Endothelial cell of umbilical vein (primary cell): ENCODE data around the gene SZT2. TPM values are rescaled to one million over a fixed set of nuclear protein-coding genes. Genes with fewer than 3 reads are reported as not detected.

ENCODE experiments used
- BruUV-seq: library from RNA; stranded (reverse); fragments of 400-500 nt; replicated peaks from 2 replicates; lab custom pipeline; 2021; lab: Mats Ljungman, UMichigan
- CTCF ChIA-PET: fragments of 300-600, 350-600 bp; sonication (Branson Sonifier 250); formaldehyde crosslinking; loops from one replicate; lab custom pipeline; 2021; ENCODE audit warnings: antibody characterized with exemption, inconsistent platforms; lab: Charles Lee
- POLR2A ChIA-PET: fragments of 300-600, 350-600 bp; sonication (Branson Sonifier 250); formaldehyde crosslinking; loops from one replicate; lab custom pipeline; 2021; ENCODE audit warnings: antibody characterized with exemption, inconsistent platforms; lab: Charles Lee
- DNase-seq: peaks from one replicate; pipeline ENCODE4 v3.0.0-alpha.2; 2011; ENCODE audit warnings: low read depth, low spot score
- FAIRE-seq: peaks from 2 replicates; lab custom pipeline; 2011; peaks lifted over from hg19 to GRCh38; lab: Jason Lieb, UNC
- H2AFZ ChIP-seq: 2 replicates; pipeline ENCODE4 v1.6.0; 2012; ENCODE audit warnings: low read depth, low read length, control low read depth, inconsistent platforms
- H3K27ac ChIP-seq: 2 replicates; pipeline ENCODE4 v1.5.1; 2011; ENCODE audit warnings: low read depth, mild to moderate bottlenecking, control low read depth, low read length, moderate library complexity; ENCODE audit not compliant: insufficient read depth
- H3K27me3 ChIP-seq, 2 experiments: 2 replicates each; pipeline versions ENCODE4 v1.6.0 to v1.6.1; 2011; ENCODE audit warnings: low read length in 2 of 2, mixed read lengths in 1 of 2; ENCODE audit not compliant: control insufficient read depth in 2 of 2, insufficient read depth in 2 of 2
- H3K36me3 ChIP-seq, 2 experiments: 2 replicates in 1 of 2; 3 replicates in 1 of 2; pipeline ENCODE4 v1.5.1; 2011; ENCODE audit warnings: low read length in 2 of 2, mild to moderate bottlenecking in 1 of 2, moderate library complexity in 1 of 2; ENCODE audit not compliant: control insufficient read depth in 2 of 2, insufficient read depth in 2 of 2; ENCODE audit errors: extremely low read depth in 1 of 2
- H3K4me1 ChIP-seq: 3 replicates; pipeline ENCODE4 v1.5.1; 2011; ENCODE audit warnings: mild to moderate bottlenecking, low read length; ENCODE audit not compliant: control insufficient read depth, insufficient read depth; ENCODE audit errors: extremely low read depth
- H3K4me2 ChIP-seq: 2 replicates; pipeline ENCODE4 v1.6.1; 2011; ENCODE audit warnings: low read length, control low read depth, mixed read lengths; ENCODE audit not compliant: insufficient read depth
- H3K4me3 ChIP-seq, 3 experiments: fragments of 200-600 bp in 1 of 3; sonication (generic), shearing (Covaris generic) in 1 of 3; replicated peaks in 1 of 3; 2 replicates each; pipeline ENCODE4 v1.5.1; 2011 to 2016; ENCODE audit warnings: control low read depth in 3 of 3, low read length in 3 of 3, mild to moderate bottlenecking in 2 of 3, inconsistent platforms in 1 of 3, low read depth in 1 of 3, moderate library complexity in 1 of 3; ENCODE audit not compliant: insufficient read depth in 1 of 3
- H3K79me2 ChIP-seq: 2 replicates; pipeline ENCODE4 v1.6.0; 2012; ENCODE audit warnings: low read length, inconsistent platforms; ENCODE audit not compliant: control insufficient read depth, insufficient read depth
- H3K9ac ChIP-seq: replicated peaks from 2 replicates; pipeline ENCODE3; 2011; ENCODE audit warnings: low read length, control low read depth; ENCODE audit not compliant: insufficient read depth; ENCODE audit errors: extremely low read depth
- H3K9me1 ChIP-seq: replicated peaks from 3 replicates; pipeline ENCODE4 v1.6.0; 2011; ENCODE audit warnings: mild to moderate bottlenecking, low read length; ENCODE audit not compliant: control insufficient read depth, insufficient read depth; ENCODE audit errors: extremely low read depth
- H3K9me3 ChIP-seq: replicated peaks from 2 replicates; pipeline ENCODE4 v1.5.1; 2012; ENCODE audit warnings: low read length, inconsistent platforms; ENCODE audit not compliant: control insufficient read depth, insufficient read depth
- H4K20me1 ChIP-seq: replicated peaks from 2 replicates; pipeline ENCODE3; 2011; ENCODE audit warnings: mild to moderate bottlenecking, low read length; ENCODE audit not compliant: control insufficient read depth, insufficient read depth; ENCODE audit errors: extremely low read depth
- EZH2 ChIP-seq: IDR thresholded peaks from 2 replicates; pipeline ENCODE4 v1.6.1; 2012; ENCODE audit warnings: borderline replicate concordance, low read depth, mild to moderate bottlenecking, moderate library complexity, low read length, inconsistent platforms; ENCODE audit not compliant: severe bottlenecking
- FOS ChIP-seq: IDR thresholded peaks from 2 replicates; pipeline ENCODE4 v1.6.1; 2011; ENCODE audit warnings: mild to moderate bottlenecking, low read length, moderate library complexity, borderline replicate concordance; ENCODE audit not compliant: insufficient read depth
- GATA2 ChIP-seq: IDR thresholded peaks from 2 replicates; pipeline ENCODE4 v1.7.0; 2011; ENCODE audit warnings: low read depth, mild to moderate bottlenecking, moderate library complexity, mixed read lengths, low read length; ENCODE audit not compliant: insufficient read length, insufficient read depth
- JUN ChIP-seq: IDR thresholded peaks from 2 replicates; pipeline ENCODE4 v1.6.1; 2011; ENCODE audit warnings: borderline replicate concordance, low read depth; ENCODE audit not compliant: insufficient read length, insufficient read depth
- MYC ChIP-seq: IDR thresholded peaks from one replicate; pipeline ENCODE4 v1.6.1; 2011; ENCODE audit warnings: mild to moderate bottlenecking, low read depth, low read length
- POLR2A ChIP-seq: IDR thresholded peaks from 2 replicates; pipeline ENCODE4 v1.6.1; 2012; ENCODE audit warnings: low read depth, mild to moderate bottlenecking, control low read depth, low read length
- POLR2AphosphoS5 ChIP-seq: IDR thresholded peaks from 2 replicates; pipeline ENCODE4 v1.6.1; 2012; ENCODE audit warnings: low read depth, mild to moderate bottlenecking, control low read depth, low read length, moderate library complexity; ENCODE audit not compliant: insufficient read depth
- dilution Hi-C: fragments of 300-500 bp; cut with MboI; formaldehyde crosslinking; loops from one replicate; pipeline ENCODE4 v1.15.0; 2019; ENCODE audit warnings: low sequenced_read_pairs; ENCODE audit not compliant: extremely low pct_ligation_motif_present
- intact Hi-C: fragments of 100-400 bp; cut with micrococcal nuclease; formaldehyde crosslinking; loops from one replicate; pipeline ENCODE4 v1.10.0; 2022
- polyA plus RNA-seq, 4 experiments: library from polyadenylated mRNA; depleted of rRNA in 3 of 4; stranded (reverse) in 3 of 4; unstranded in 1 of 4; fragments of >200 nt; gene quantifications; 2 replicates each; pipeline versions ENCODE4 v1.2.1 to v1.2.3, GENCODE V29; 2011 to 2012; ENCODE audit warnings: missing spikeins in 1 of 4
- total RNA-seq: library from RNA; stranded (reverse); gene quantifications from 2 replicates; pipeline ENCODE4 v1.2.3, GENCODE V29; 2021
- TF ChIP-seq, protein P1 (sequence below), 2 donors: IDR thresholded peaks; 1 replicate in 1 of 2; 2 replicates in 1 of 2; pipeline ENCODE4 v1.5.1; 2011; ENCODE audit warnings: low read length in 2 of 2, mild to moderate bottlenecking in 2 of 2, moderate library complexity in 2 of 2, control low read depth in 1 of 2, inconsistent platforms in 1 of 2, low read depth in 1 of 2; ENCODE audit not compliant: insufficient read depth in 1 of 2; ENCODE audit errors: extremely low read depth in 1 of 2
- TF ChIP-seq, protein P2 (sequence below): IDR thresholded peaks from 2 replicates; pipeline ENCODE4 v1.6.1; 2011; ENCODE audit not compliant: insufficient read depth, insufficient read length

Gene SZT2
- total and polyA plus RNA-seq, 2 donors (not counting 3 experiments of a cell fraction or from before 2014, with no cell fraction given): 11.4 to 49.9 TPM

DNA sequence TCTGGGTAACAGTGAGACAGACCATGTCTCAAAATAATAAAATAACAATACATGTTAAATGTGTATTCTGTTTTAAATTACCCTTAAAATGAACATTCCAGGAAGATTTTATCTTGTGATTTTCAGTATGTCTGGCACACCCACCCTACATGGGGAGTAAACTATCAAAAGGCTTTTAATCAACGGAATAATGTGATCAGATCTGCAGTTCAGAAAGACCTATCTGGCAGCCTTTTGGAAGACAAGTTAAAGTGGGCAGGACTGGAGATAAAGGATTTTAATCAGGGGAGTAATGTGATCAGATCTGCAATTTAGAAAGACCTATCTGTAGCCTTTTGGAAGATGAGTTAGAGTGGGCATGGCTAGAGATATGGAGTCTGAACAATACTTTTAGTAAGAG is 10.2 kb upstream of the SZT2 start:
- Histone ChIP-seq H3K36me3 (peaks cover 11 to 27% of the 10 kb centered on the region in 2 experiments), H3K4me3 (no peak overlapping the region), H3K27me3 (no peaks in the 10 kb centered on the region), H3K9me3 (no peaks in the 10 kb centered on the region), H2AFZ (no peak overlapping the region), H3K4me2 (no peak overlapping the region), H3K27ac (no peak overlapping the region), H4K20me1 (no peaks in the 10 kb centered on the region), H3K4me1 (no peaks in the 10 kb centered on the region), H3K79me2 (no peaks in the 10 kb centered on the region), H3K9ac (no peak overlapping the region), H3K9me1 (no peaks in the 10 kb centered on the region)
- ChIA-PET POLR2A (no interaction called here), CTCF (no interaction called here)
- no peak for TF ChIP-seq MYC
- no peak for TF ChIP-seq POLR2AphosphoS5
- TF ChIP-seq, protein P1, sequence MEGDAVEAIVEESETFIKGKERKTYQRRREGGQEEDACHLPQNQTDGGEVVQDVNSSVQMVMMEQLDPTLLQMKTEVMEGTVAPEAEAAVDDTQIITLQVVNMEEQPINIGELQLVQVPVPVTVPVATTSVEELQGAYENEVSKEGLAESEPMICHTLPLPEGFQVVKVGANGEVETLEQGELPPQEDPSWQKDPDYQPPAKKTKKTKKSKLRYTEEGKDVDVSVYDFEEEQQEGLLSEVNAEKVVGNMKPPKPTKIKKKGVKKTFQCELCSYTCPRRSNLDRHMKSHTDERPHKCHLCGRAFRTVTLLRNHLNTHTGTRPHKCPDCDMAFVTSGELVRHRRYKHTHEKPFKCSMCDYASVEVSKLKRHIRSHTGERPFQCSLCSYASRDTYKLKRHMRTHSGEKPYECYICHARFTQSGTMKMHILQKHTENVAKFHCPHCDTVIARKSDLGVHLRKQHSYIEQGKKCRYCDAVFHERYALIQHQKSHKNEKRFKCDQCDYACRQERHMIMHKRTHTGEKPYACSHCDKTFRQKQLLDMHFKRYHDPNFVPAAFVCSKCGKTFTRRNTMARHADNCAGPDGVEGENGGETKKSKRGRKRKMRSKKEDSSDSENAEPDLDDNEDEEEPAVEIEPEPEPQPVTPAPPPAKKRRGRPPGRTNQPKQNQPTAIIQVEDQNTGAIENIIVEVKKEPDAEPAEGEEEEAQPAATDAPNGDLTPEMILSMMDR (IDR thresholded peaks at IDR 0.05; ENCODE audit: extremely low read depth in 1 of 2, insufficient read depth in 1 of 2, low read depth in 1 of 2, low read length in 2 of 2): no peak
- TF ChIP-seq EZH2: no peak
- TF ChIP-seq POLR2A: no peak
- no peak for TF ChIP-seq FOS
- TF ChIP-seq GATA2: no peak
- TF ChIP-seq, protein P2, sequence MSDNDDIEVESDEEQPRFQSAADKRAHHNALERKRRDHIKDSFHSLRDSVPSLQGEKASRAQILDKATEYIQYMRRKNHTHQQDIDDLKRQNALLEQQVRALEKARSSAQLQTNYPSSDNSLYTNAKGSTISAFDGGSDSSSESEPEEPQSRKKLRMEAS: no peak
- TF ChIP-seq JUN: no peak
- no TSS peak for BruUV-seq
- intact Hi-C loops (no loop called here), dilution Hi-C loops (no loop called here)
- DNase-seq: no peak
- FAIRE-seq: no peak
